GM12801 (cell line): ENCODE results near the gene AXIN1.

Experiments used
- TF ChIP-seq, protein P1 (sequence below): IDR thresholded peaks from one replicate; pipeline ENCODE4 v1.5.1; 2011; ENCODE audit warnings: control low read depth; ENCODE audit not compliant: insufficient read length; ENCODE audit errors: extremely low read depth

AXIN1 gene

DNA sequence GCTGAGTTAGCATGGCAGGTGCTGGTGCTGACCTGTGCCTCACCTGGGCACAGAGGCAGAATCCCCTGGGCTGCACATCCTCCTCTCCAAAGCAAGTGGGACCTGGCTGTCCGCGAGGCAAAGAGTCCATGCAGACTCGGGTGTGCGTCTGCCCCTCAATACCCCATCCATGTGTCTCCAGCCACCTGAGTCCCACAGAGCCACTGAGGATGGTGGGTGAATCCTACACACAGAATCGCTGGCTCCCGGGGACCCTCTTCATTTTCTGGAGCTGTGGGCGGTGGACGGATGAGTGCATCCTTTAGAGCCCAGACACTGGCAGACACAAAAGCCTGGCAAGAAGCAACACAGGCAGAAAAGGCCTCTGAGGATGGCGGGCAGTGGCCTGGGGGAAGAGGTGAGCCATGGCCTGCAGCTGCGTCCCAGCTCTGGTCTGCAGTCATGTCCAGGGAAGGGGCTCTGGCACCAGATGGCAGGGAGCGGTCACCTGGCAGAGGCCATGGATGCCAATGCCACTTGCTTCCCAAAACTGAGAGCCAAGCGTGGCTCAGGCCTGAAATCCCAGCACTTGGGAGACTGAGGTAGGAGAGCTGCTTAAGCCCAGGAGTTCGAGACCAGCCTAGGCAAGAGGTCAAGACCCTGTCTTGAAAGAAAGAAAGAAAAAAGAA lies 29.9 kb downstream of the AXIN1 start:
- TF ChIP-seq, protein P1, sequence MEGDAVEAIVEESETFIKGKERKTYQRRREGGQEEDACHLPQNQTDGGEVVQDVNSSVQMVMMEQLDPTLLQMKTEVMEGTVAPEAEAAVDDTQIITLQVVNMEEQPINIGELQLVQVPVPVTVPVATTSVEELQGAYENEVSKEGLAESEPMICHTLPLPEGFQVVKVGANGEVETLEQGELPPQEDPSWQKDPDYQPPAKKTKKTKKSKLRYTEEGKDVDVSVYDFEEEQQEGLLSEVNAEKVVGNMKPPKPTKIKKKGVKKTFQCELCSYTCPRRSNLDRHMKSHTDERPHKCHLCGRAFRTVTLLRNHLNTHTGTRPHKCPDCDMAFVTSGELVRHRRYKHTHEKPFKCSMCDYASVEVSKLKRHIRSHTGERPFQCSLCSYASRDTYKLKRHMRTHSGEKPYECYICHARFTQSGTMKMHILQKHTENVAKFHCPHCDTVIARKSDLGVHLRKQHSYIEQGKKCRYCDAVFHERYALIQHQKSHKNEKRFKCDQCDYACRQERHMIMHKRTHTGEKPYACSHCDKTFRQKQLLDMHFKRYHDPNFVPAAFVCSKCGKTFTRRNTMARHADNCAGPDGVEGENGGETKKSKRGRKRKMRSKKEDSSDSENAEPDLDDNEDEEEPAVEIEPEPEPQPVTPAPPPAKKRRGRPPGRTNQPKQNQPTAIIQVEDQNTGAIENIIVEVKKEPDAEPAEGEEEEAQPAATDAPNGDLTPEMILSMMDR = no peak

DNA sequence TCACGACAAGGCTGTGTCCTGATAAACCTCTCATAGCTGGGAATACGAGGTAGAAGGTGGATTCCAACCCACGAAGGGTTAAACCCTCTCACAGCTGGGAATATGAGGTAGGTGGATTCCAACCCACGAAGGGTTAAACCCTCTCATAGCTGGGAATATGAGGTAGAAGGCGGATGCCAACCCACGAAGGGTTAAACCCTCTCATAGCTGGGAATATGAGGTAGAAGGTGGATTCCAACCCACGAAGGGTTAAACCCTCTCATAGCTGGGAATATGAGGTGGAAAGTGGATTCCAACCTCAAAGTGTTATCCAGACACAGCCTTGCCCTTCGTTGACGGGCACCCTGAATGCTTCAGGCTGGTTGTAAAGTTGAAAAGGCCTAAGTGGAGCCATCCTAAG lies 31.0 kb downstream of the AXIN1 start:
- TF ChIP-seq, protein P1 = no peak

DNA sequence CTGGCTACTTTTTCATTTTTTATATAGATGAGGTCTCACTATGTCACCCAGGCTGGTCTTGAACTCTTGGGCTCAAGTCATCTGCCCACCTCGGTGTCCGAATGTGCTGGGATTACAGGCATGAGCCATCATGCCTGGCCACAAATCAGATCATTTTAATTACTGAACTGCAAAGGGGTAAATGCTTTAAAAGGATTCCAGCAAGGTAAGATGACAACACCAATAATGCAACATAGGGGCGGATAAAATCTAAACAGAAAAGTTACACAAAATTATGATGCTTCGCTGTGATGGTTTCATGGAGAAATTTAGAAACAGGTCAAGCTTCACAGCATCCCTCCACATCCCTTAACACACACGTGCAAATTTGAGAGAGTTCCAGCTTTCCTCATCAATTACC lies 32.3 kb downstream of the AXIN1 start:
- TF ChIP-seq, protein P1 = no peak

- TF ChIP-seq, protein P1 = no peak
Observed at GRCh38 chr16:318628-319027, 33.9 kb downstream of the AXIN1 start.

- TF ChIP-seq, protein P1 = no peak
Observed at GRCh38 chr16:317583-317982, 34.9 kb downstream of the AXIN1 start.

GRCh38 chr16:316741-317464 lies 35.6 kb downstream of the AXIN1 start:
- TF ChIP-seq, protein P1 = no peak

GRCh38 chr16:314795-315299 lies 37.7 kb downstream of the AXIN1 start:
- TF ChIP-seq, protein P1 = no peak
